ENCODE data around the gene PCDHB14.
"Not testable (repeated sequence)": the region's sequence is repeated elsewhere in the genome, so short reads cannot be mapped to it uniquely, and the experiment has no call there.

GRCh38 chr5:141246971-141247370 is 23.8 kb downstream of the PCDHB14 start:
- not testable (repeated sequence) for TF ChIP-seq CTCF (conservative IDR thresholded peaks at IDR 0.05); ZFX (IDR thresholded peaks at IDR 0.05)

Data from C4-2B (cell line).